HepG2 (cell line): ENCODE data around the gene C1QTNF12. TPM values are rescaled to one million over a fixed set of nuclear protein-coding genes. Genes with fewer than 3 reads are reported as not detected.

Experiments
- AHR ChIP-seq: IDR thresholded peaks from 2 replicates; pipeline ENCODE4 v1.6.1; 2018; ENCODE audit warnings: missing genetic modification reagents, missing compliant biosample characterization
- ARNT ChIP-seq: fragments of 450-650 bp; IDR thresholded peaks from 2 replicates; pipeline ENCODE4 v1.6.1; 2017
- ETS1 ChIP-seq: sonication (generic); formaldehyde crosslinking; IDR thresholded peaks from 2 replicates; pipeline ENCODE4 v1.4.0; 2020; ENCODE audit warnings: missing genetic modification reagents
- FOXM1 ChIP-seq: sonication (generic); formaldehyde crosslinking; IDR thresholded peaks from 2 replicates; pipeline ENCODE4 v1.5.0; 2020; ENCODE audit warnings: missing genetic modification reagents
- HDAC1 ChIP-seq: sonication (generic); formaldehyde crosslinking; IDR thresholded peaks from 2 replicates; pipeline ENCODE4 v1.5.1; 2020; ENCODE audit warnings: mild to moderate bottlenecking, missing genetic modification reagents
- KLF6 ChIP-seq: IDR thresholded peaks from 2 replicates; pipeline ENCODE4 v1.8.0; 2016; ENCODE audit warnings: missing biosample characterization, missing genetic modification reagents
- MEIS1 ChIP-seq: sonication (generic); formaldehyde crosslinking; IDR thresholded peaks from 2 replicates; pipeline ENCODE4 v1.9.0; 2021; ENCODE audit warnings: mild to moderate bottlenecking, missing genetic modification reagents, moderate library complexity, borderline replicate concordance
- NCOA2 ChIP-seq: sonication (generic); formaldehyde crosslinking; IDR thresholded peaks from 2 replicates; pipeline ENCODE4 v1.8.0; 2022; ENCODE audit warnings: inconsistent platforms
- PCBP2 ChIP-seq: fragments of 200-400 bp; formaldehyde crosslinking; optimal IDR thresholded peaks from 2 replicates; pipeline ENCODE3; 2018; ENCODE audit warnings: low read length, low read depth; ENCODE audit not compliant: poor library complexity, severe bottlenecking
- ZFP1 ChIP-seq: IDR thresholded peaks from 2 replicates; pipeline ENCODE4 v1.6.1; 2016
- ZNF20 ChIP-seq: sonication (generic); formaldehyde crosslinking; IDR thresholded peaks from 2 replicates; pipeline ENCODE4 v1.4.0; 2020; ENCODE audit warnings: mild to moderate bottlenecking, moderate library complexity, missing genetic modification reagents
- ZNF207 ChIP-seq: fragments of 450-650 bp; IDR thresholded peaks from 2 replicates; pipeline ENCODE4 v1.6.1; 2016; ENCODE audit warnings: antibody characterized with exemption, borderline replicate concordance
- ZNF382 ChIP-seq: sonication (generic); formaldehyde crosslinking; IDR thresholded peaks from 2 replicates; pipeline ENCODE4 v1.5.0; 2020; ENCODE audit warnings: missing genetic modification reagents, mild to moderate bottlenecking, borderline replicate concordance
- ZNF451 ChIP-seq: sonication (generic); formaldehyde crosslinking; IDR thresholded peaks from 2 replicates; pipeline ENCODE4 v1.5.0; 2020; ENCODE audit warnings: mild to moderate bottlenecking, missing genetic modification reagents
- ZNF460 ChIP-seq: sonication (generic); formaldehyde crosslinking; IDR thresholded peaks from 2 replicates; pipeline ENCODE4 v1.5.1; 2020; ENCODE audit warnings: missing genetic modification reagents, mild to moderate bottlenecking, borderline replicate concordance
- ZNF558 ChIP-seq: sonication (generic); formaldehyde crosslinking; IDR thresholded peaks from 2 replicates; pipeline ENCODE4 v1.9.0; 2022; ENCODE audit warnings: mild to moderate bottlenecking, missing genetic modification reagents, borderline replicate concordance
- ZNF775 ChIP-seq: sonication (generic); formaldehyde crosslinking; IDR thresholded peaks from 2 replicates; pipeline ENCODE4 v1.4.0; 2020; ENCODE audit warnings: missing genetic modification reagents, mild to moderate bottlenecking, moderate library complexity, borderline replicate concordance
- polyA plus RNA-seq, 8 experiments: library from polyadenylated mRNA; depleted of rRNA in 3 of 8; stranded (reverse) in 7 of 8; unstranded in 1 of 8; fragments of >200 nt; fragmentation: Illumina TruSeq in 4 of 8; extraction: Trizol in 4 of 8; gene quantifications; 2 replicates each; pipeline versions ENCODE4 v1.2.1 to v1.2.3, GENCODE V29; 2011 to 2016; ENCODE audit warnings: low read depth in 4 of 8, missing spikeins in 1 of 8, mixed read lengths in 1 of 8; ENCODE audit not compliant: insufficient read depth in 1 of 8
- total RNA-seq, 5 experiments: library from RNA; depleted of rRNA; stranded (reverse); fragments of >200 nt; fragmentation: Illumina TruSeq; extraction: Trizol; gene quantifications; 2 replicates each; pipeline ENCODE4 v1.2.3, GENCODE V29; 2016; ENCODE audit warnings: low read depth in 1 of 5
- TF ChIP-seq, protein P1 (sequence below): sonication (generic); formaldehyde crosslinking; IDR thresholded peaks from 2 replicates; pipeline ENCODE4 v1.4.0; 2020; ENCODE audit warnings: missing genetic modification reagents
- TF ChIP-seq, protein P2 (sequence below): sonication (generic); formaldehyde crosslinking; IDR thresholded peaks from 2 replicates; pipeline ENCODE4 v1.8.0; 2022; ENCODE audit warnings: mild to moderate bottlenecking, missing genetic modification reagents
- TF ChIP-seq, protein P3 (sequence below): sonication (generic); formaldehyde crosslinking; conservative IDR thresholded peaks from 2 replicates; pipeline ENCODE4 v1.4.0; 2020; ENCODE audit warnings: missing genetic modification reagents
- TF ChIP-seq, protein P4 (sequence below): sonication (generic); formaldehyde crosslinking; IDR thresholded peaks from 2 replicates; pipeline ENCODE4 v1.4.0; 2020; ENCODE audit warnings: missing genetic modification reagents
- TF ChIP-seq, protein P5 (sequence below): sonication (generic); formaldehyde crosslinking; IDR thresholded peaks from 2 replicates; pipeline ENCODE4 v1.8.0; 2022; ENCODE audit warnings: mild to moderate bottlenecking, missing genetic modification reagents, moderate library complexity

C1QTNF12 gene
- total and polyA plus RNA-seq, 2 of the 13 experiments (the other 11 are each of a cell fraction or from before 2014, with no cell fraction given) = 0.18 to 0.64 TPM

DNA sequence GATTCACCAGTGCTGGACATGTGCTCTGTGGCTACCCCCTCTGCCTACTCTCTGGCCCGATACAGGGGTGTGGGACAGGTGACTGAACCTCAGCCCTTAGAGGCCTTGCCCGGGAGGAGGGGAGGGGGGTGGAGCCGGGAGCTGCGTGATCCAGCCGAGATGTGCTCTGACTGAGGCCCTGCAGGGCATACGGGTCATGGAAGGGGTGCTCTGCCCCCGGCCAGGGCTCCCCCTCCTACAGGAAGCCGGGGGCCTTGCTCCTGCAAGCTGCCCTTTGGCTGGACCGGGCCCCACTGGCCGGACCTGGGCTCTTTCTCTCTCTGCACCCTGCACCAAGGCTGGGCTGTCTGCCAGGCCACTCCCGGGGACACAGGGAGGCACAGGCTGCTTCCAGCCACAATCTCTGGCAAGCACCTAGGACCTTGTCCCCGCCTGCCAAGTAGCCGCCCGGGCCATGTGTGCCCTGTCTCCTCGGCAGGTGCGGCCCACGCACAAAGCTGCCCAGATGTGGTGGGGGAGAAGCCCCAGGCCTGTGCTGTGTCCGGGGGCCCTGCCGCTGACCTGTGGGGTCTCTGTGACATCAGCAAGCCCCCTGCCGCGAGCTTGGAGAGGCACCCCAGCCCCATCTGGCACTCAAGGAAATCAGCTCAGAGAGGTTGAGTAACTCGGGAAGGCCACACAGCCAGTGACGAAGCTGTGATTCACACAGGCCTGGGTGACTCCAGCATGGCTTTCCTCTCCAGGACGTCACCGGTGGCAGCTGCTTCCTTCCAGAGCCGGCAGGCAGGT lies 35.2 kb upstream of the C1QTNF12 start (continued):
- TF ChIP-seq, protein P1, sequence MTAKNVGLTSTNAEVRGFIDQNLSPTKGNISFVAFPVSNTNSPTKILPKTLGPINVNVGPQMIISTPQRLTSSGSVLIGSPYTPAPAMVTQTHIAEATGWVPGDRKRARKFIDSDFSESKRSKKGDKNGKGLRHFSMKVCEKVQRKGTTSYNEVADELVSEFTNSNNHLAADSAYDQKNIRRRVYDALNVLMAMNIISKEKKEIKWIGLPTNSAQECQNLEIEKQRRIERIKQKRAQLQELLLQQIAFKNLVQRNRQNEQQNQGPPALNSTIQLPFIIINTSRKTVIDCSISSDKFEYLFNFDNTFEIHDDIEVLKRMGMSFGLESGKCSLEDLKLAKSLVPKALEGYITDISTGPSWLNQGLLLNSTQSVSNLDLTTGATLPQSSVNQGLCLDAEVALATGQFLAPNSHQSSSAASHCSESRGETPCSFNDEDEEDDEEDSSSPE (CRISPR knock-in tag) = no peak
- TF ChIP-seq, protein P2, sequence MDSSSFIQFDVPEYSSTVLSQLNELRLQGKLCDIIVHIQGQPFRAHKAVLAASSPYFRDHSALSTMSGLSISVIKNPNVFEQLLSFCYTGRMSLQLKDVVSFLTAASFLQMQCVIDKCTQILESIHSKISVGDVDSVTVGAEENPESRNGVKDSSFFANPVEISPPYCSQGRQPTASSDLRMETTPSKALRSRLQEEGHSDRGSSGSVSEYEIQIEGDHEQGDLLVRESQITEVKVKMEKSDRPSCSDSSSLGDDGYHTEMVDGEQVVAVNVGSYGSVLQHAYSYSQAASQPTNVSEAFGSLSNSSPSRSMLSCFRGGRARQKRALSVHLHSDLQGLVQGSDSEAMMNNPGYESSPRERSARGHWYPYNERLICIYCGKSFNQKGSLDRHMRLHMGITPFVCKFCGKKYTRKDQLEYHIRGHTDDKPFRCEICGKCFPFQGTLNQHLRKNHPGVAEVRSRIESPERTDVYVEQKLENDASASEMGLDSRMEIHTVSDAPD = peak; percentile 86
- TF ChIP-seq ZNF460 = no peak
- TF ChIP-seq ZNF20 (CRISPR knock-in tag) = no peak
- TF ChIP-seq, protein P3, sequence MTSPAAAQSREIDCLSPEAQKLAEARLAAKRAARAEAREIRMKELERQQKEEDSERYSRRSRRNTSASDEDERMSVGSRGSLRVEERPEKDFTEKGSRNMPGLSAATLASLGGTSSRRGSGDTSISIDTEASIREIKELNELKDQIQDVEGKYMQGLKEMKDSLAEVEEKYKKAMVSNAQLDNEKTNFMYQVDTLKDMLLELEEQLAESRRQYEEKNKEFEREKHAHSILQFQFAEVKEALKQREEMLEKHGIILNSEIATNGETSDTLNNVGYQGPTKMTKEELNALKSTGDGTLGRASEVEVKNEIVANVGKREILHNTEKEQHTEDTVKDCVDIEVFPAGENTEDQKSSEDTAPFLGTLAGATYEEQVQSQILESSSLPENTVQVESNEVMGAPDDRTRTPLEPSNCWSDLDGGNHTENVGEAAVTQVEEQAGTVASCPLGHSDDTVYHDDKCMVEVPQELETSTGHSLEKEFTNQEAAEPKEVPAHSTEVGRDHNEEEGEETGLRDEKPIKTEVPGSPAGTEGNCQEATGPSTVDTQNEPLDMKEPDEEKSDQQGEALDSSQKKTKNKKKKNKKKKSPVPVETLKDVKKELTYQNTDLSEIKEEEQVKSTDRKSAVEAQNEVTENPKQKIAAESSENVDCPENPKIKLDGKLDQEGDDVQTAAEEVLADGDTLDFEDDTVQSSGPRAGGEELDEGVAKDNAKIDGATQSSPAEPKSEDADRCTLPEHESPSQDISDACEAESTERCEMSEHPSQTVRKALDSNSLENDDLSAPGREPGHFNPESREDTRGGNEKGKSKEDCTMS (CRISPR knock-in tag) = no peak
- no peak for TF ChIP-seq ZNF207
- TF ChIP-seq ZNF558 (CRISPR knock-in tag) = no peak; the same call in 1 of the 2 replicates
- no peak for TF ChIP-seq ZNF775 (CRISPR knock-in tag)
- no peak for TF ChIP-seq ZNF451 (CRISPR knock-in tag)
- no peak for TF ChIP-seq ZNF382
- no peak for TF ChIP-seq KLF6 (CRISPR knock-in tag)
- TF ChIP-seq AHR = no peak
- no peak for TF ChIP-seq ARNT
- no peak for TF ChIP-seq FOXM1
- TF ChIP-seq, protein P4, sequence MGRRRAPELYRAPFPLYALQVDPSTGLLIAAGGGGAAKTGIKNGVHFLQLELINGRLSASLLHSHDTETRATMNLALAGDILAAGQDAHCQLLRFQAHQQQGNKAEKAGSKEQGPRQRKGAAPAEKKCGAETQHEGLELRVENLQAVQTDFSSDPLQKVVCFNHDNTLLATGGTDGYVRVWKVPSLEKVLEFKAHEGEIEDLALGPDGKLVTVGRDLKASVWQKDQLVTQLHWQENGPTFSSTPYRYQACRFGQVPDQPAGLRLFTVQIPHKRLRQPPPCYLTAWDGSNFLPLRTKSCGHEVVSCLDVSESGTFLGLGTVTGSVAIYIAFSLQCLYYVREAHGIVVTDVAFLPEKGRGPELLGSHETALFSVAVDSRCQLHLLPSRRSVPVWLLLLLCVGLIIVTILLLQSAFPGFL (CRISPR knock-in tag) = 0 out of 2 replicates have a peak, but pooled peaks have one; percentile 25
- peak; percentile 73 for TF ChIP-seq HDAC1 (CRISPR knock-in tag)
- TF ChIP-seq PCBP2 = no peak
- no peak for TF ChIP-seq ZFP1
- TF ChIP-seq, protein P5, sequence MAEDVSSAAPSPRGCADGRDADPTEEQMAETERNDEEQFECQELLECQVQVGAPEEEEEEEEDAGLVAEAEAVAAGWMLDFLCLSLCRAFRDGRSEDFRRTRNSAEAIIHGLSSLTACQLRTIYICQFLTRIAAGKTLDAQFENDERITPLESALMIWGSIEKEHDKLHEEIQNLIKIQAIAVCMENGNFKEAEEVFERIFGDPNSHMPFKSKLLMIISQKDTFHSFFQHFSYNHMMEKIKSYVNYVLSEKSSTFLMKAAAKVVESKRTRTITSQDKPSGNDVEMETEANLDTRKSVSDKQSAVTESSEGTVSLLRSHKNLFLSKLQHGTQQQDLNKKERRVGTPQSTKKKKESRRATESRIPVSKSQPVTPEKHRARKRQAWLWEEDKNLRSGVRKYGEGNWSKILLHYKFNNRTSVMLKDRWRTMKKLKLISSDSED = no peak
- TF ChIP-seq NCOA2 = peak; percentile 43
- TF ChIP-seq ETS1 (CRISPR knock-in tag) = no peak
- TF ChIP-seq MEIS1 (CRISPR knock-in tag) = no peak
